ENCODE results near the gene LMNA. TPM values are rescaled to one million over a fixed set of nuclear protein-coding genes. Genes with fewer than 3 reads are reported as not detected.

LMNA gene
- total and polyA plus RNA-seq, 8 donors: 53.1 to 630 (median 244) TPM

DNA sequence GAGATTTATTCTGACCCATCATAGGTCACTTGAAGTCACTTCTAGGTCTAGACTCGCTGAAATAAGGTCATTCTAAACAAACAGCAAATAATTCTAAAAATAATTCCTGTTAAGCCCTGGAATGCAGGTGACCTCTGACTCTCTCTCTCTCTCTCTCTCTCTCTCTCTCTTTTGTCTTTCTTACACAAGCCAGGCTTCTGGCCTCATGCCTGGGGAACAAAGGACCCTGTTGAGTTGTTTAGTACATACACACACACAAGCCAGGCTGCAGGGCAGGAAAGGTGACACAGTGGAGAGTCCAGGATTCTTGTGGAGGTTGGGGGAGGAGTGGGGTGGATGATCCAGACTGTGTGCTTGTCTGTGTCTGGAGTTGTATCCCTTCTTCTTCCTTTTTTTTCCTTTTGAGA, 28.3 kb upstream of the LMNA start:
- Histone ChIP-seq H3K27me3 (peaks cover 0 to 14% (median 0%) of the 10 kb centered on the region in 3 donors), H3K4me1 (peaks cover 17 to 41% (median 26%) of the 10 kb centered on the region in 4 donors), H3K27ac (no peak overlapping the region), H3K9me3 (no peaks in the 10 kb centered on the region), H3K4me3 (no peak overlapping the region), H3K36me3 (no peaks in the 10 kb centered on the region)
- DNase-seq: peak in 1 of 2 donors; percentile 72
- 5 to 30% (median 17%) methylated on average over 1 of the region's 1 CpG for WGBS, 5 donors
- intact Hi-C loops (cut with DNase I; ENCODE audit: low total_unique reads): no loop called here
- TF ChIP-seq POLR2A (IDR thresholded peaks at IDR 0.05): no peak
- TF ChIP-seq, protein P1, sequence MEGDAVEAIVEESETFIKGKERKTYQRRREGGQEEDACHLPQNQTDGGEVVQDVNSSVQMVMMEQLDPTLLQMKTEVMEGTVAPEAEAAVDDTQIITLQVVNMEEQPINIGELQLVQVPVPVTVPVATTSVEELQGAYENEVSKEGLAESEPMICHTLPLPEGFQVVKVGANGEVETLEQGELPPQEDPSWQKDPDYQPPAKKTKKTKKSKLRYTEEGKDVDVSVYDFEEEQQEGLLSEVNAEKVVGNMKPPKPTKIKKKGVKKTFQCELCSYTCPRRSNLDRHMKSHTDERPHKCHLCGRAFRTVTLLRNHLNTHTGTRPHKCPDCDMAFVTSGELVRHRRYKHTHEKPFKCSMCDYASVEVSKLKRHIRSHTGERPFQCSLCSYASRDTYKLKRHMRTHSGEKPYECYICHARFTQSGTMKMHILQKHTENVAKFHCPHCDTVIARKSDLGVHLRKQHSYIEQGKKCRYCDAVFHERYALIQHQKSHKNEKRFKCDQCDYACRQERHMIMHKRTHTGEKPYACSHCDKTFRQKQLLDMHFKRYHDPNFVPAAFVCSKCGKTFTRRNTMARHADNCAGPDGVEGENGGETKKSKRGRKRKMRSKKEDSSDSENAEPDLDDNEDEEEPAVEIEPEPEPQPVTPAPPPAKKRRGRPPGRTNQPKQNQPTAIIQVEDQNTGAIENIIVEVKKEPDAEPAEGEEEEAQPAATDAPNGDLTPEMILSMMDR (IDR thresholded peaks at IDR 0.05): no peak
- TF ChIP-seq EP300 (IDR thresholded peaks at IDR 0.05): no peak
- no peak for TF ChIP-seq POLR2AphosphoS5 (IDR thresholded peaks at IDR 0.05)

DNA sequence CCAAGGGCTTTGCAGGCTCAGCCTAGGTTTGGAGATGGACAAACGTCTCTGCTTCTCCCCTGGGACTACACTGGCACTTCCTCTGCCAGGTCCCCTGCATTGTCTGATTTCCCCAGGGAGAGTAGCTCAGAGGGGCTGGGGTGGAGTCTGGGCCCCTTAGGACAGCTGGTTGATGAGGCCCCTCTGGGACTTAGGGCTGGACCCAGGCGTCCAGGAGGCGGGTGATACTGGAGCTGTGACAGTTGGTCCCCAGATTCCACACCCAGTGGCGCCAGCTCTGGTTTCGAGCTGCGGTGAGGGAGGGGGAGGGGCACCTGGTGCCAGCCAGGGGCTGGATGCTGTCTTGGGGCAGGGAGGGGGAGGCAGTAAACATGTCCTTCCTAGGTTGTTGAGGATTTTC, 24.8 kb upstream of the LMNA start:
- 61 to 84% (median 78%) methylated on average over 6 of the region's 6 CpGs for WGBS, 5 donors
- H3K36me3 ChIP-seq: no peaks in the 10 kb centered on the region
- intact Hi-C loops (cut with DNase I; ENCODE audit: low total_unique reads): loop anchor here (5.0 kb wide), 1 partner anchor 138 kb away; no protein-coding TSS in a partner anchor
- H3K27ac ChIP-seq: no peak overlapping the region
- peaks cover 0 to 18% (median 4%) of the 10 kb centered on the region in 4 donors for H3K4me1 ChIP-seq
- DNase-seq: no peak
- H3K4me3 ChIP-seq: no peak overlapping the region
- TF ChIP-seq, protein P1 (IDR thresholded peaks at IDR 0.05): no peak
- TF ChIP-seq POLR2AphosphoS5 (IDR thresholded peaks at IDR 0.05) (no peak), EP300 (IDR thresholded peaks at IDR 0.05) (no peak)
- no peaks in the 10 kb centered on the region for H3K27me3 ChIP-seq
- H3K9me3 ChIP-seq: no peaks in the 10 kb centered on the region

DNA sequence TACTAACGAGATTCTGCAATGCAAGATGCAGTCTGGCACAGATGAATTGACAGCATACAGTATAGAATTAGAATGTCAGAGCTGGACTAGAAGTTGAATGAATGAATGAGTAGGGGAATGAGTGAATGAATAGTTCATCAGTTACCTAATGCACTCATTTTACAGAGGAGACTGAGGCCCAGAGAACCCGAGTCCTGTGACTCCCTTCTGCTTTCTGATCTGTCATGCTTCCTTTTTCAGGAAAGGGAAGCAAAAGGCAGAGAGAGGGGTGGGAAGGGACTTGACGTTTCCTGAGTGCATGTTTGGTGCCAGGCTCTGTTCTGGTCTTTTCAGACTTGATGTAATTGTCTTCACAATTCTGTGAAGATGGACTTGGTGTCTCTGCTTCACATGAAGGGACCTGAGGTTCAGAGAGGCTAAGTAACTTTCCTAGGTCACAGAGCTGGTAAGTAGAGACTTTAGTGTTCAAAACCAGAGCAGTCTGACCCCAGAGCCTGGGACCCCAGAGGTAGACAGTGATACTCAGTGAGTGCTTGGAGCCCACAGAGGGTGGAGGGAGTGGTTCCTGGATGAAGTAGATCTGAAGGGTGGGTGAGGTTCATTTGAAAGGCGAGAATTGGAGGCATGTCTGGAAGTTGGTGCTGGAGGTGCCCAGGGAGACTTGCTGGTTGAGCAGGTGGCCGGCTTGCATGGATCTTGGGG, 24.2 kb upstream of the LMNA start:
- 36 to 40% (median 40%) methylated on average over 5 of the region's 5 CpGs for WGBS, 5 donors
- Histone ChIP-seq H3K27ac (no peak overlapping the region), H3K4me1 (peaks cover 0 to 18% (median 4%) of the 10 kb centered on the region in 4 donors), H3K36me3 (no peaks in the 10 kb centered on the region), H3K4me3 (no peak overlapping the region), H3K9me3 (no peaks in the 10 kb centered on the region), H3K27me3 (no peaks in the 10 kb centered on the region)
- no peak for TF ChIP-seq POLR2AphosphoS5 (IDR thresholded peaks at IDR 0.05)
- TF ChIP-seq EP300 (IDR thresholded peaks at IDR 0.05): no peak
- no peak for DNase-seq
- intact Hi-C loops (cut with DNase I; ENCODE audit: low total_unique reads): loop anchor here (5.0 kb wide), 1 partner anchor 137 kb away; no protein-coding TSS in a partner anchor

DNA sequence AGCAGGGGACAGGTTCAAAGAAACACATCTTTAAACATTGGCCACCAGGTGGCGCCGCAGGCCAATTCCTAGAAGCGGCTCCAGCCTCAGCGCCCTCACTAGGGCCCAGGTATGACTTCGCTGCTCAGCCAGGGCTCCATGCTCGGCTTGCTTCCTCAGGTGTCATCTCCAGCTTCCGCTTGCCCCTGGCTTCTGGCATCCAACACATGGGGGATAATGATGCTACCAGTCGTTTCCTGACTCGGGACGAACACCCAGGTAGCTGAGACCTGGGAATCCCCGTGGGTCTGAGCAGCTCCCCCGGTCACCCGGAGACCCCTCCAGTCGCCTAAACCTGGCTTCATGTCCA, 23.7 kb upstream of the LMNA start:
- intact Hi-C loops (cut with DNase I; ENCODE audit: low total_unique reads): loop anchor here (5.0 kb wide), 1 partner anchor 136 kb away; no protein-coding TSS in a partner anchor
- peak in 1 of 3 donors; percentile 58 for TF ChIP-seq POLR2AphosphoS5 (IDR thresholded peaks at IDR 0.05)
- TF ChIP-seq POLR2A (IDR thresholded peaks at IDR 0.05): no peak
- no peak for TF ChIP-seq EP300 (IDR thresholded peaks at IDR 0.05)
- TF ChIP-seq, protein P1 (IDR thresholded peaks at IDR 0.05): peak in 5 of 7 experiments; percentile 59 to 90 (median 86)
- H3K36me3 ChIP-seq: no peaks in the 10 kb centered on the region
- no peak overlapping the region for H3K27ac ChIP-seq
- no peaks in the 10 kb centered on the region for H3K27me3 ChIP-seq
- peak; percentile 94 to 95 for DNase-seq
- H3K4me1 ChIP-seq: peaks cover 0 to 20% (median 5%) of the 10 kb centered on the region in 4 donors
- 36 to 55% (median 41%) methylated on average over 4 to 14 of the region's 14 CpGs for WGBS, 5 donors
- H3K9me3 ChIP-seq: no peaks in the 10 kb centered on the region
- no peak overlapping the region for H3K4me3 ChIP-seq

DNA sequence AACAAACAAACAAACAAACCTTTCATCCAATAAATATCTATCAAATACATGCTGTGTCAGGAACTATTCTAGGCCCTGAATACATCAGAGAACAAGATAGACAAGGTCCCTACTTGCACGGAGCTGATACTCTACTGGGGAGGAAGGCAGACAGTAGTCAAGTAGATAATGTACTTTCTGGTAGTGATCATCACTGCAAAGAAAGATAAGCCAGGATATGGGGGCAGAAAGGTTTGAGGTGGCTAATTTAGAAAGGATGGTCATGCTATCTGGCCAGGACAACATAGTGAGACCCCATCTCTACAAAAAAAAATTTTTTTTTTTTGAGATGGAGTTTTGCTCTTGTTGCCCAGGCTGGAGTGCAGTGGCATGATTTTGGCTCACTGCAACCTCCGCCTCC, 22.9 kb upstream of the LMNA start:
- intact Hi-C loops (cut with DNase I; ENCODE audit: low total_unique reads): loop anchor here (5.0 kb wide), 1 partner anchor 136 kb away; no protein-coding TSS in a partner anchor

More for the DNA sequence above, 22.9 kb upstream of the LMNA start:
- Histone ChIP-seq H3K27ac (no peak overlapping the region), H3K27me3 (no peaks in the 10 kb centered on the region), H3K36me3 (no peaks in the 10 kb centered on the region), H3K4me1 (peaks cover 5 to 21% (median 12%) of the 10 kb centered on the region in 4 donors), H3K4me3 (no peak overlapping the region), H3K9me3 (no peaks in the 10 kb centered on the region)
- 73 to 80% (median 75%) methylated on average over 2 of the region's 2 CpGs for whole genome bisulfite sequencing, 5 donors
- no peak for DNase-seq
- TF ChIP-seq, protein P1 (IDR thresholded peaks at IDR 0.05): no peak

Data from stomach (tissue), 9 donors.